Measurements from ENCODE around the gene TCAP. TPM values are rescaled to one million over a fixed set of nuclear protein-coding genes. Genes with fewer than 3 reads are reported as not detected.
A peak's percentile ranks its signal among the peaks of the same experiment; 100 is the strongest.

TCAP gene
- total and polyA plus RNA-seq, 8 donors = 0.13 to 3.0 (median 0.54) TPM

DNA sequence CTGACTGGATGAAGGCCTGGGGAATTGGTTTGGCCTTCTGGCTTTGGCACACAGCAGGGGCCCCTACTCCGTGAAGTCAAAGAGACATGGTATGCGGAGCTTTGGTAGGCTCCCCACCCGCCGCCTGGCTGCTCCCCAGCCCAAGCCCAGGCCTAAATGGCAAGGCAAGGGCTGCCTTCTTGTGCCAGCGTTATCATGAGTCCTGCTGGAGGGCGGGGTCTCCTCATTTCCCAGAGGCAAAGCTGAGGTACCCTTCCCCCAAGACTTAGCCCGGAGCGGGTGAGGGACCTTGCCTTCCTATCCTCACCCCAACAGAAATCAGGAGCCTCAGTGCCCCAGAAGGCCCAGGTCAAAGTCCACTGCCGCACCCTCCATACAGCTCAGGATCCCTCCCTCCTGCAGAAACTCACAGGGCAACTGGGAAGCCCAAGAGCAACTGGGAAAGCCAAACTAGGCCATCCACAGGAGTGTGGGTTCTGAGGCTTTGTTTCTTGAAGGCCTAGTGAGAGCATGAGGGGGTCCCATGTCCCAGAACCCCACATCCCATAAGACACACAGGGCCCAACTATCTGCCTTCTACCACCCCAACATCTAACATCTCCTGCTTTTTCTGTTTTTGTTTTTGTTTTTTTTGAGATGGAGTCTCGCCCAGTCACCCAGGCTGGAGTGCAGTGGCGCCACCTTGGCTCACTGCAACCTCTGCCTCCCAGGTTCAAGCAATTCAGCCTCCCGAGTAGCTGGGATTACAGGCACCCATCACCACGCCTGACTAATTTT is 13.4 kb downstream of the TCAP start:
- TF ChIP-seq, protein P1, sequence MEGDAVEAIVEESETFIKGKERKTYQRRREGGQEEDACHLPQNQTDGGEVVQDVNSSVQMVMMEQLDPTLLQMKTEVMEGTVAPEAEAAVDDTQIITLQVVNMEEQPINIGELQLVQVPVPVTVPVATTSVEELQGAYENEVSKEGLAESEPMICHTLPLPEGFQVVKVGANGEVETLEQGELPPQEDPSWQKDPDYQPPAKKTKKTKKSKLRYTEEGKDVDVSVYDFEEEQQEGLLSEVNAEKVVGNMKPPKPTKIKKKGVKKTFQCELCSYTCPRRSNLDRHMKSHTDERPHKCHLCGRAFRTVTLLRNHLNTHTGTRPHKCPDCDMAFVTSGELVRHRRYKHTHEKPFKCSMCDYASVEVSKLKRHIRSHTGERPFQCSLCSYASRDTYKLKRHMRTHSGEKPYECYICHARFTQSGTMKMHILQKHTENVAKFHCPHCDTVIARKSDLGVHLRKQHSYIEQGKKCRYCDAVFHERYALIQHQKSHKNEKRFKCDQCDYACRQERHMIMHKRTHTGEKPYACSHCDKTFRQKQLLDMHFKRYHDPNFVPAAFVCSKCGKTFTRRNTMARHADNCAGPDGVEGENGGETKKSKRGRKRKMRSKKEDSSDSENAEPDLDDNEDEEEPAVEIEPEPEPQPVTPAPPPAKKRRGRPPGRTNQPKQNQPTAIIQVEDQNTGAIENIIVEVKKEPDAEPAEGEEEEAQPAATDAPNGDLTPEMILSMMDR (IDR thresholded peaks at IDR 0.05) = no peak
- H3K27me3 ChIP-seq = no peaks in the 10 kb centered on the region
- no peaks in the 10 kb centered on the region for H3K9me3 ChIP-seq
- H3K27ac ChIP-seq = no peak overlapping the region
- peaks cover 0 to 8% (median 5%) of the 10 kb centered on the region in 3 donors for H3K4me1 ChIP-seq
- WGBS, 2 donors = 88 to 91% methylated on average over 13 of the region's 13 CpGs
- no peak for ATAC-seq
- no peaks in the 10 kb centered on the region for H3K36me3 ChIP-seq
- intact Hi-C loops (cut with DNase I) = no loop called here
- DNase-seq = peak in 1 of 6 donors; percentile 51
- no peak for FAIRE-seq
- no peak overlapping the region for H3K4me3 ChIP-seq

DNA sequence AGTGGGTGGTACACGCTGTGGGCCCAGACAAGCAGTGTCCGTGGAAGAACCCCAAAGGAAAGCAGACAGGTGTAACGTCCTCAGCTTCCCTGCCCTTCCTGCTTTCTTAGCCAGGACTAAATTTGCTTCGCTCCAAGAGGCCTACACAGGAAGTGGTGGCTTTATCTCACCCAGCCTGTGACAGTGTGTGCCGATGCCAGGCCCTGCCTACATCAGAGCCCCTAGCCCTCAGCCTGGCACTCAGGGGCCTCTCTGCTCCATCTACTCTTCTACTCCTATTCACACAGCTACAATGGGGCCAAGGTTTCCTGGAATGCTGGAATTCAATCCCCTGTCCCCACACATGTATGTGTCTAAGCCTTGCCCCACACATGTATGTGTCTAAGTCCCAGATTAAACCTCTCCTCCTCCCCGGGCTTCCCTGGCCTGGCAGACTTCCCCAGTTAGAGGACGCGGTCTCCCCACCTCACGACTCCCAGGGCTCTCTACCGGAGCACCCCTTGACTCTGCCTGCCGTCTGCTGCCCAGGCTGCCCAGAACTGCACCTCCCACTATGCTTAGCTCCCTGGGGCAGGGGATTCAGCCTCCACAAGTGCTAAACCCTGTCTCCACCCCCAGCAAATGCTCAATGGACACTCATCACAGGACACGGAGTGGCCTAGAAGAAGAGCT is 14.5 kb downstream of the TCAP start:
- DNase-seq = peak in 1 of 6 donors; percentile 26
- WGBS, 2 donors = 83 to 87% methylated on average over 12 of the region's 12 CpGs
- peaks cover 0 to 8% (median 5%) of the 10 kb centered on the region in 3 donors for H3K4me1 ChIP-seq
- no peaks in the 10 kb centered on the region for H3K27me3 ChIP-seq
- H3K27ac ChIP-seq = no peak overlapping the region
- TF ChIP-seq, protein P1 (IDR thresholded peaks at IDR 0.05) = no peak
- no peak overlapping the region for H3K4me3 ChIP-seq
- H3K9me3 ChIP-seq = no peaks in the 10 kb centered on the region
- peaks cover 0 to 4% (median 0%) of the 10 kb centered on the region in 3 donors for H3K36me3 ChIP-seq
- intact Hi-C loops (cut with DNase I) = no loop called here
- no peak for ATAC-seq
- FAIRE-seq = no peak

DNA sequence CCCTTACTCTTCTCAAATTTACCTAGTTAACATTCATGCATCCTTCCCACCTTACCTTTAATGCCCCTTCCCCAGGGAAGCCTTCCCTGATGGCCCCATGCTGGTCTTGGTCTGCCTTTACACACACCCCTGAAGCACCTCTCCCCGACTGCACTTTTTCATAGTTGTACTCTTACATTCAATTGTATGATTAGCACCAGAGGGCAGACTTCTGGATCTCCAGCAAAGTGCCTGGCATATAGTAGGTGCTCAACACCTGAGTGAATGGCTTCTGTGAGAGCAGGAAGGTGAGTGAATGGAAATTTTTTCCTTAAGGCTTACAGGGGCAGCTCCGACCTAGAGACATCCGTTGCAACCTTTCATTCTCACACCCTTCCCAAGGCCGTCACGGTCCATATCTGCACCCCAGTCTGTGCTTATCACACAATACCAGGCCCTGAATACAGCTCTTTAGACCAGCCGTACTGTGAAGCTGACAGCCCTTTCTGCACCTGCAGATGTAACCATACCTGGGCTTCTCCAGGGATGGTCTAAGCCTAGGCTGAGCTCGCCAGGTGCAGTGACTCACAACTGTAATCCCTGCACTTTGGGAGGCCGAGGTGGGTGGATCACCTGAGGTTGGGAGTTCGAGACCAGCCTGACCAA is 18.3 kb downstream of the TCAP start:
- Histone ChIP-seq H3K27me3 (no peaks in the 10 kb centered on the region), H3K4me1 (peaks cover 0 to 2% (median under 1%) of the 10 kb centered on the region in 3 donors), H3K36me3 (peaks cover 0 to 4% (median 0%) of the 10 kb centered on the region in 3 donors), H3K9me3 (no peaks in the 10 kb centered on the region), H3K4me3 (no peak overlapping the region), H3K27ac (no peak overlapping the region)
- intact Hi-C loops (cut with DNase I) = no loop called here
- peak in 1 of 6 donors; percentile 16 for DNase-seq
- 82 to 88% methylated on average over 9 of the region's 9 CpGs for WGBS, 2 donors
- ATAC-seq = no peak
- TF ChIP-seq, protein P1 (IDR thresholded peaks at IDR 0.05) = no peak
- no peak for FAIRE-seq

DNA sequence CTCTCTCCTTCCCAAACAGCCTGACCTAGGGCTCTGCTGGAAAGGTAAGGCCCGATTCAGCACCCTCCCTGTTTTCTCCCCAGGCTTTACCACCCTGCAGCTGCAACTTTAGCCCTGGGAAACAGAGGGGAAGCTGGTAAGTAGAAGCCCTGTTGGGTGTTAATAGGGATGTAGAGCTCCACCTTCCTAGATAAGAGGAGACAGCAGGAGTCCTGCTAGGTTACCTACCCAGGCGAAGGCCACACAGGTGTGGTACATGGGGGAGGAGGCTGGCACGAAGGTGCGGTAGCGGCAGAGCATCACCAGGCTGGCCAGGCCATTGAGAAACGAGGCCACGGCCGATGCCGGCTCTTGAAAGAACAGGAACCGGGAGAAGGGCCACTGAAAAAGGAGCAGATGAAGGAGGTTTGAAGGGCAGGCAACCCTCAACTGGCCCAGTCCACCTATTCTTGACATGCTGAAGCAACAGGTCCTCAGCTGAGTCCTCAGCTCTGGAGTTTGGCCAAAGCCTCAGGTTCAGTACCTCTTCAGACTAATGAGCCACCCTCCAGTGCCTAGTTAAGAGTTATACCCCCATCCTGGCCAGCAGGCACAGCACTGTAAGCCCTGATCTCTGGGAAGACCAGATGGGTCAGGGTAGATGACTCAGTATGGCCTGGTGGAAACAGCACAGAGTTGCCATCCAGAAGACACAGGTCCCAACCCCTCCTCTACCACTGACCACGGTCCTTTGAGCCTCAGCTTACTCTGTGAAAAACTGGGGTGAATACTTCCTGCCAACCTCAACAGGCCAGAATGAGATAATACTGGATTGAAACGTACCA is 19.4 kb downstream of the TCAP start:
- no peak for ATAC-seq
- no peak for FAIRE-seq
- DNase-seq = peak in 2 of 6 donors; percentile 13 to 45

More for the DNA sequence above, 19.4 kb downstream of the TCAP start:
- intact Hi-C loops (cut with DNase I) = no loop called here
- H3K4me1 ChIP-seq = peaks cover 0 to 7% (median 5%) of the 10 kb centered on the region in 3 donors
- no peaks in the 10 kb centered on the region for H3K27me3 ChIP-seq
- no peak overlapping the region for H3K4me3 ChIP-seq
- H3K9me3 ChIP-seq = no peaks in the 10 kb centered on the region
- H3K36me3 ChIP-seq = peaks cover 0 to 4% (median 0%) of the 10 kb centered on the region in 3 donors
- WGBS, 2 donors = 87 to 94% methylated on average over 12 of the region's 12 CpGs
- TF ChIP-seq, protein P1 (IDR thresholded peaks at IDR 0.05) = no peak
- no peak overlapping the region for H3K27ac ChIP-seq
